ENCODE results near the gene C21orf58. TPM values are rescaled to one million over a fixed set of nuclear protein-coding genes. Genes with fewer than 3 reads are reported as not detected.

C21orf58 gene
- total and polyA plus RNA-seq, 2 experiments from 2014 or later, result 2.6 to 6.8 TPM

- WGBS (ENCODE audit: low lambda C conversion rate, missing lambda C conversion rate), result 97% methylated on average over 10 of the region's 10 CpGs
- Histone ChIP-seq H3K27me3 (no peaks in the 10 kb centered on the region), H3K4me2 (peak overlapping the region; percentile 92), H3K9me3 (ENCODE audit: low read depth) (no peaks in the 10 kb centered on the region), H2AFZ (no peak overlapping the region), H4K20me1 (ENCODE audit: insufficient read depth, poor library complexity, severe bottlenecking) (peaks cover 6% of the 10 kb centered on the region), H3K4me3 (no peak overlapping the region), H3K4me1 (ENCODE audit: insufficient read depth) (peaks cover 27% of the 10 kb centered on the region), H3K36me3 (replicated peaks; ENCODE audit: insufficient read depth, low read depth) (no peaks in the 10 kb centered on the region), H3K79me2 (peaks cover 55% of the 10 kb centered on the region), H3K27ac (no peak overlapping the region), H3K9me2 (replicated peaks; ENCODE audit: insufficient read depth) (no peaks in the 10 kb centered on the region)
- DNase-seq (ENCODE audit: low spot score), result no peak
- TF ChIP-seq EZH2 (IDR thresholded peaks at IDR 0.05; ENCODE audit: borderline replicate concordance), result no peak
- TF ChIP-seq CTCF (IDR thresholded peaks at IDR 0.05; ENCODE audit: poor library complexity), result no peak
- TF ChIP-seq EZH2phosphoT487 (IDR thresholded peaks at IDR 0.05; ENCODE audit: low read depth, severe bottlenecking, unreplicated experiment), result no peak
Observed at GRCh38 chr21:46287541-46287940, 36.1 kb downstream of the C21orf58 start.

GRCh38 chr21:46286648-46287002, 37.0 kb downstream of the C21orf58 start:
- Histone ChIP-seq H3K9me3 (ENCODE audit: low read depth) (no peaks in the 10 kb centered on the region), H3K4me2 (peak overlapping the region; percentile 92), H3K4me1 (ENCODE audit: insufficient read depth) (peaks cover 27% of the 10 kb centered on the region), H3K36me3 (replicated peaks; ENCODE audit: insufficient read depth, low read depth) (no peaks in the 10 kb centered on the region), H3K79me2 (peaks cover 64% of the 10 kb centered on the region), H4K20me1 (ENCODE audit: insufficient read depth, poor library complexity, severe bottlenecking) (peaks cover 6% of the 10 kb centered on the region), H3K9me2 (replicated peaks; ENCODE audit: insufficient read depth) (no peaks in the 10 kb centered on the region), H2AFZ (peak overlapping the region; percentile 90), H3K27ac (peak overlapping the region; percentile 97), H3K4me3 (peak overlapping the region; percentile 86), H3K27me3 (no peaks in the 10 kb centered on the region)
- WGBS (ENCODE audit: low lambda C conversion rate, missing lambda C conversion rate), result 0% methylated on average over 16 of the region's 16 CpGs
- TF ChIP-seq EZH2phosphoT487 (IDR thresholded peaks at IDR 0.05; ENCODE audit: low read depth, severe bottlenecking, unreplicated experiment) (no peak), EZH2 (IDR thresholded peaks at IDR 0.05; ENCODE audit: borderline replicate concordance) (no peak), CTCF (IDR thresholded peaks at IDR 0.05; ENCODE audit: poor library complexity) (no peak)
- DNase-seq (ENCODE audit: low spot score), result no peak

GRCh38 chr21:46285761-46286647, 37.7 kb downstream of the C21orf58 start, which contains the start of gene YBEY:
YBEY (plus strand) TSS chr21:46286342; CDS start chr21:46286914, 572 bp downstream.
- TF ChIP-seq EZH2phosphoT487 (IDR thresholded peaks at IDR 0.05; ENCODE audit: low read depth, severe bottlenecking, unreplicated experiment), result no peak
- peak; percentile 41 for TF ChIP-seq CTCF (IDR thresholded peaks at IDR 0.05; ENCODE audit: poor library complexity)
- no peaks in the 10 kb centered on the region for H3K27me3 ChIP-seq
- H3K4me2 ChIP-seq, result peak within 1 kb of the TSS; percentile 92
- H3K9me3 ChIP-seq (ENCODE audit: low read depth), result no peaks in the 10 kb centered on the region
- peak within 1 kb of the TSS; percentile 90 for H2AFZ ChIP-seq
- H4K20me1 ChIP-seq (ENCODE audit: insufficient read depth, poor library complexity, severe bottlenecking), result peaks cover 9% of the 10 kb centered on the region
- peak within 1 kb of the TSS; percentile 86 for H3K4me3 ChIP-seq
- H3K27ac ChIP-seq, result peak within 1 kb of the TSS; percentile 97
- under 1% methylated on average over 66 of the region's 105 CpGs for WGBS (ENCODE audit: low lambda C conversion rate, missing lambda C conversion rate)
- H3K79me2 ChIP-seq, result peaks cover 71% of the 10 kb centered on the region
- DNase-seq (ENCODE audit: low spot score), result peak; percentile 96
- no peaks in the 10 kb centered on the region for H3K36me3 ChIP-seq (replicated peaks; ENCODE audit: insufficient read depth, low read depth)
- peaks cover 27% of the 10 kb centered on the region for H3K4me1 ChIP-seq (ENCODE audit: insufficient read depth)
- H3K9me2 ChIP-seq (replicated peaks; ENCODE audit: insufficient read depth), result no peaks in the 10 kb centered on the region
